Measurements from ENCODE around the gene SGSM1. TPM values are rescaled to one million over a fixed set of nuclear protein-coding genes. Genes with fewer than 3 reads are reported as not detected.

Gene SGSM1
- total and polyA plus RNA-seq, 2 of the 4 experiments (the other 2 are of a cell fraction), result not detected

- TF ChIP-seq SMC3 (IDR thresholded peaks at IDR 0.05; ENCODE audit: low read depth, low read length), result no peak
Observed at GRCh38 chr22:24761888-24762675, 43.9 kb upstream of the SGSM1 start (continued).

- H3K4ac ChIP-seq (ENCODE audit: low read depth, low read length), result no peak overlapping the region
- H2AFZ ChIP-seq (replicated peaks; ENCODE audit: low read length, poor library complexity), result no peak overlapping the region
- H4K8ac ChIP-seq (ENCODE audit: low read depth in 2 of 2, low read length in 2 of 2), result no peak overlapping the region
- H2AK5ac ChIP-seq (ENCODE audit: low read depth, low read length), result no peak overlapping the region
- H2BK20ac ChIP-seq (ENCODE audit: low read depth, low read length), result no peak overlapping the region
- no peak overlapping the region for H3K27ac ChIP-seq (ENCODE audit: insufficient read depth, low read length)
- in situ Hi-C loops (cut with MboI; ENCODE audit: low sequenced_read_pairs), result no loop called here
- H3K9ac ChIP-seq (ENCODE audit: low read depth, low read length), result no peak overlapping the region
- 88% methylated on average over 9 of the region's 38 CpGs; no CpG with 5 or more reads in 1 of the 2 experiments for WGBS, 2 experiments (ENCODE audit: extremely low coverage in 2 of 2, insufficient read length in 1 of 2)
- peaks cover 8% of the 10 kb centered on the region; the same call in 1 of the 2 replicates for H3K27me3 ChIP-seq (ENCODE audit: control insufficient read depth, insufficient read depth, low read length)
- dilution Hi-C loops (cut with HindIII; ENCODE audit: low sequenced_read_pairs, unreplicated experiment), result no loop called here
- ChIA-PET CTCF (no interaction called here), POLR2A (ENCODE audit: unreplicated experiment) (no interaction called here)
- no peaks in the 10 kb centered on the region for H3K9me3 ChIP-seq (ENCODE audit: control insufficient read depth, insufficient read depth, low read length)
- H3K79me1 ChIP-seq (ENCODE audit: low read depth in 1 of 2, low read length in 2 of 2), result no peaks in the 10 kb centered on the region
- no peak overlapping the region for H3K23ac ChIP-seq (ENCODE audit: low read depth, low read length)
- no peak overlapping the region for H3K18ac ChIP-seq (ENCODE audit: low read depth, low read length)
- ATAC-seq (ENCODE audit: low read depth) (no peak), DNase-seq (no peak)
- no peaks in the 10 kb centered on the region for H4K20me1 ChIP-seq (ENCODE audit: insufficient read depth, low read length)
- no peak overlapping the region for H3K4me3 ChIP-seq (ENCODE audit: insufficient read depth, low read depth, low read length)
- H4K5ac ChIP-seq (ENCODE audit: low read depth, low read length), result no peak overlapping the region
- BruUV-seq (replicated peaks), result no TSS peak
- no peak overlapping the region for H4K91ac ChIP-seq (ENCODE audit: insufficient read depth, low read depth, low read length)
- no peak overlapping the region for H2AK9ac ChIP-seq (replicated peaks; ENCODE audit: low read depth, low read length, poor library complexity)
- no peak overlapping the region for H3K56ac ChIP-seq (ENCODE audit: extremely low read depth, insufficient read depth, low read length)
- H2BK5ac ChIP-seq (ENCODE audit: low read depth, low read length, poor library complexity, severe bottlenecking), result no peak overlapping the region
- no peak overlapping the region for H3K14ac ChIP-seq (replicated peaks; ENCODE audit: low read depth, low read length)
- H3K36me3 ChIP-seq (ENCODE audit: control insufficient read depth, insufficient read depth, low read length), result no peaks in the 10 kb centered on the region
- H2BK120ac ChIP-seq (ENCODE audit: low read depth, low read length), result no peak overlapping the region
- H3K9me1 ChIP-seq (ENCODE audit: insufficient read depth, low read length), result no peaks in the 10 kb centered on the region
- intact Hi-C loops (cut with micrococcal nuclease), result no loop called here
- H3K4me2 ChIP-seq (ENCODE audit: low read depth, low read length), result no peak overlapping the region
- peaks cover 4% of the 10 kb centered on the region; the same call in 1 of the 2 replicates for H3K4me1 ChIP-seq (ENCODE audit: control insufficient read depth, insufficient read depth, low read length)
- H2BK15ac ChIP-seq (ENCODE audit: low read depth, low read length), result no peak overlapping the region
- no peak for TF ChIP-seq CTCF (conservative IDR thresholded peaks at IDR 0.05; ENCODE audit: low read depth, low read length)
- TF ChIP-seq CEBPB (IDR thresholded peaks at IDR 0.05; ENCODE audit: low read depth, low read length), result no peak
- TF ChIP-seq MXI1 (IDR thresholded peaks at IDR 0.05; ENCODE audit: borderline replicate concordance, low read depth, low read length), result no peak
- no peak for TF ChIP-seq RCOR1 (IDR thresholded peaks at IDR 0.05; ENCODE audit: insufficient replicate concordance, low read length)
- TF ChIP-seq ELK1 (IDR thresholded peaks at IDR 0.05; ENCODE audit: borderline replicate concordance, low read depth, low read length), result no peak
- TF ChIP-seq FOS (IDR thresholded peaks at IDR 0.05; ENCODE audit: low read depth, low read length), result no peak
- TF ChIP-seq CHD1 (IDR thresholded peaks at IDR 0.05; ENCODE audit: low read depth, low read length), result no peak
- no peak for TF ChIP-seq RFX5 (IDR thresholded peaks at IDR 0.05; ENCODE audit: low read depth, low read length)
- no peak for TF ChIP-seq USF2 (IDR thresholded peaks at IDR 0.05; ENCODE audit: low read depth, low read length)
- TF ChIP-seq RAD21 (IDR thresholded peaks at IDR 0.05; ENCODE audit: low read length), result no peak
Observed at GRCh38 chr22:24763872-24764485, 42.0 kb upstream of the SGSM1 start.

Measured in IMR-90 (cell line).